Bronchial epithelial cell (primary cell): Measurements from ENCODE around the gene ADGRD1. TPM values are rescaled to one million over a fixed set of nuclear protein-coding genes. Genes with fewer than 3 reads are reported as not detected.

Experiments
- DNase-seq: peaks from one replicate; pipeline ENCODE4 v3.0.0-alpha.2; 2010; ENCODE audit warnings: low read depth
- FAIRE-seq: peaks from 2 replicates; lab custom pipeline; 2011; peaks lifted over from hg19 to GRCh38; lab: Jason Lieb, UNC
- H3K27me3 ChIP-seq: 2 replicates; pipeline ENCODE4 v1.5.1; 2011; ENCODE audit warnings: low read length; ENCODE audit not compliant: control insufficient read depth, insufficient read depth
- H3K36me3 ChIP-seq: 2 replicates; pipeline ENCODE4 v1.5.1; 2011; ENCODE audit warnings: low read length; ENCODE audit not compliant: control insufficient read depth, insufficient read depth
- H3K4me3 ChIP-seq: 2 replicates; pipeline ENCODE4 v1.5.1; 2011; ENCODE audit warnings: mild to moderate bottlenecking, low read depth, low read length, control low read depth
- CTCF ChIP-seq: IDR thresholded peaks from 2 replicates; pipeline ENCODE4 v1.5.1; 2011; ENCODE audit warnings: mild to moderate bottlenecking, moderate library complexity, low read length, control low read depth, inconsistent platforms; ENCODE audit not compliant: insufficient read depth, severe bottlenecking
- total RNA-seq: library from RNA; depleted of rRNA; stranded (reverse); fragments of >200 nt; gene quantifications from 2 replicates; pipeline ENCODE4 v1.2.1, GENCODE V29; 2014

ADGRD1 gene
- total RNA-seq, 1 donor from 2014 or later, result not detected

DNA sequence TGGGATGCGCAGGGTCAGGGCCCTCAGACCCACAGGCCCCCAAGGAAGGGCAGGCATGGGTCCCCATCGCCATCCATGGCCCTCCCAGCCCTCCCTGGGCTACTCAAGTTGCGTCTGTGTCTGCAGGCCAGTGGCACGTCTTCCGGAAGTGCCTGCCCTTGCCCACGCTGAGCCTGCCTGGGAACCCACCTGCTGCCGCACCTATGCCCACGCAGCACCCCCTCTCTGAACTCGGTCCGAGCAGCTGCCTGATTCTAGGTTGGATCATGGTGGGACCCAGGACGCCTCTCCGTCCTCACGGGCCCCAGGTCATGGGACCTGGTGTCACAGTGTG lies 182.8 kb downstream of the ADGRD1 start:
- H3K36me3 ChIP-seq, result no peaks in the 10 kb centered on the region
- no peak for DNase-seq
- no peaks in the 10 kb centered on the region for H3K27me3 ChIP-seq
- H3K4me3 ChIP-seq, result no peak overlapping the region
- no peak for FAIRE-seq
- TF ChIP-seq CTCF, result no peak

GRCh38 chr12:131137009-131137835 lies 183.5 kb downstream of the ADGRD1 start:
- Histone ChIP-seq H3K27me3 (no peaks in the 10 kb centered on the region), H3K4me3 (no peak overlapping the region), H3K36me3 (no peaks in the 10 kb centered on the region)
- DNase-seq (no peak), FAIRE-seq (no peak)
- TF ChIP-seq CTCF, result no peak

DNA sequence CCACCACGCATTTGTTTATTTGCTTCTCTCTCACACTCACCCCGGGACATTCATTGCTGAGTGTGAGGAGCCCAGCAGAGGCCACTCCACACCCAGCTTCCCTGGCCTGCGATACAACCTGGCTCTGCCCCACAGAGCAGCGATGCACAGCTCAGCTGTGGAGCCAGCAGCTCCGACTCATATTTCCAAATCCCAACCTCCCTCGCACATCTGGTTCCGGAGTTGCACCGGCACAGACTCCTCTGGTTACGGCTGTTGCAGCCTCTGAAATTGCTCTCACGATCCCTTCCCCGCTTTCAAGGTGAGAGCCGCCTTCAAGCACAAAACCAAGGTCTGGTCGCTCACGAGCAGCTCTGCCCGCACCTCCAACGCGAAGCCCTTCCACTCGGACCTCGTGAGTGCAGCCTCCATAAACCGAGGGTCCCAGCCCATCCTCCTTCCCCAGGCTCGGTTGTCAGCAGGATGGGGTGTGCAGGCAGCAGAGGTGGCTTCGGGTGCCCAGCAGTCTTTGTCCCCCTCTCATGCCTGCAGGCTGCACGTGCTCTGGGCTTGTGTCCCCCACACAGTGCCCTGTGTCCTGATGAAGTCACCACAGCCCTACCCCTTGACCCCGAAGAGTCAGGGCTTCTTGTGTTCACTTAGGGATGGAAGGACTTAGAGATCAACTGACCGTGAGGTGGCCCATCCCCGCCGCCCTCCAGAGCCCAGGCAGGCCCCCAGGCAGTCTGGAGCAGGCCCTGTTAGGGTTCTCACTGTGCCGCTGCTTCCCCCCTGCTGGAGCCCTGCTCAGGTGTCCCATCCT lies 184.3 kb downstream of the ADGRD1 start:
- no peak for TF ChIP-seq CTCF
- no peak for FAIRE-seq
- DNase-seq, result no peak
- H3K36me3 ChIP-seq, result no peaks in the 10 kb centered on the region
- no peak overlapping the region for H3K4me3 ChIP-seq
- H3K27me3 ChIP-seq, result no peaks in the 10 kb centered on the region

DNA sequence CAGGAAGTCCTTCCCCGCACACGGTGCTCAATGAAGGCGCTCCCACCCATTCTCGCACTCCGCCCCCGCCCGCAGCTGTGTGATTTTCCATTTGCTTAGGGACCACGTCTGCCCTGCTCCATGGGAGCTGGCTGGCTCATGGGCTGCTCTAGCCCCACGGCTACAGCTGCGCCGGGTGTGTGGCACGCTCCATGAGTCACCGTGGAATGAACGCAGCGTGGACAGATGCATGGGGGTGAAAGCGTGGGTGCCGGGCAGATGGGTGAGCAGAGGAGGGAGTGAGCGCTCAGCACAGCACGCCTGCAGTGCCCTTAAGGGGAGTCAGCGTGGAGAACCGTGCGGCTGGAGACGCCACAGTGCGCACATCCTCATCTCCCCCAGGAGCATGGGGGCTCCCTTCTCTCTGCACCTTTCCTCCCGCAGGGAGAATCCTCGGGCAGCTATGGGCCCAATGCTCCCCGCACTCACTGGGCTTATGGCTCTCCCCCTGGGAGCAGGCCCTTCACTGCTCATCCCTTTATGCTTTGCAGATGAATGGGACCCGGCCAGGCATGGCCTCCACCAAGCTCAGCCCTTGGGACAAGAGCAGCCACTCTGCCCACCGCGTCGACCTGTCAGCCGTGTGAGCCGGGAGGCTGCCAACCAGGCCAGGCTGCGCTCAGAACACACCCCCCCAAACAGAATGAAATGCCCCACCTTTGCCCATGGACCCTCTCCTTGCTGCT lies 185.1 kb downstream of the ADGRD1 start:
- FAIRE-seq (no peak), DNase-seq (no peak)
- Histone ChIP-seq H3K36me3 (no peaks in the 10 kb centered on the region), H3K27me3 (no peaks in the 10 kb centered on the region), H3K4me3 (no peak overlapping the region)
- TF ChIP-seq CTCF, result no peak

- no peak for FAIRE-seq
Measured at GRCh38 chr12:131139363-131140068, 185.8 kb downstream of the ADGRD1 start.

More at GRCh38 chr12:131139363-131140068, 185.8 kb downstream of the ADGRD1 start:
- Histone ChIP-seq H3K36me3 (no peaks in the 10 kb centered on the region), H3K27me3 (no peaks in the 10 kb centered on the region), H3K4me3 (no peak overlapping the region)
- DNase-seq, result no peak
- TF ChIP-seq CTCF, result no peak
